Colonic mucosa (tissue), 4 donors: ENCODE measurements around the gene TMEM63A. TPM values are rescaled to one million over a fixed set of nuclear protein-coding genes. Genes with fewer than 3 reads are reported as not detected.
"Not testable (repeated sequence)": the region's sequence is repeated elsewhere in the genome, so short reads cannot be mapped to it uniquely, and the experiment has no call there.

Source experiments
- DNase-seq: peaks from one replicate; pipeline ENCODE4 v3.0.0-alpha.2; 2020
- H3K27ac ChIP-seq: fragments of 200-600 bp; one replicate; pipeline ENCODE4 v1.8.0; 2021
- H3K27me3 ChIP-seq: fragments of 200-600 bp; one replicate; pipeline ENCODE4 v1.8.0; 2021
- H3K36me3 ChIP-seq: fragments of 200-600 bp; one replicate; pipeline ENCODE4 v1.8.0; 2021
- H3K4me1 ChIP-seq: fragments of 200-600 bp; one replicate; pipeline ENCODE4 v1.8.0; 2021; ENCODE audit warnings: mild to moderate bottlenecking
- H3K4me3 ChIP-seq: fragments of 200-600 bp; one replicate; pipeline ENCODE4 v1.8.0; 2021
- H3K9ac ChIP-seq, 2 donors: one replicate each; pipeline ENCODE4 v1.7.0; 2013; ENCODE audit warnings: control low read depth in 2 of 2, low read depth in 2 of 2, low read length in 2 of 2
- H3K9me3 ChIP-seq: fragments of 200-600 bp; one replicate; pipeline ENCODE4 v1.8.0; 2021
- intact Hi-C: fragments of 100-400 bp; cut with DNase I; formaldehyde crosslinking; loops from one replicate; pipeline ENCODE4 v1.14.1; 2022
- total RNA-seq, 2 donors: library from RNA; stranded (reverse); fragmentation: NEBNext Ultra II Directional in 1 of 2; extraction: Animal tissue kit (Norgen Biotek cat#: 25700) in 1 of 2; gene quantifications; one replicate each; pipeline ENCODE4 v1.2.1, GENCODE V29; 2021
- TF ChIP-seq, protein P1 (sequence below): fragments of 200-600 bp; IDR thresholded peaks from one replicate; pipeline ENCODE4 v1.8.0; 2022; ENCODE audit warnings: antibody characterized with exemption, mild to moderate bottlenecking
- donor health status: healthy.
- donor health status: DM: no; HTN: no; CAD: no.
- donor health status: DM: no; HTN: no; CAD: no.

Gene TMEM63A
- total RNA-seq = 100 to 1,000 TPM; 124 to 165 TPM

DNA sequence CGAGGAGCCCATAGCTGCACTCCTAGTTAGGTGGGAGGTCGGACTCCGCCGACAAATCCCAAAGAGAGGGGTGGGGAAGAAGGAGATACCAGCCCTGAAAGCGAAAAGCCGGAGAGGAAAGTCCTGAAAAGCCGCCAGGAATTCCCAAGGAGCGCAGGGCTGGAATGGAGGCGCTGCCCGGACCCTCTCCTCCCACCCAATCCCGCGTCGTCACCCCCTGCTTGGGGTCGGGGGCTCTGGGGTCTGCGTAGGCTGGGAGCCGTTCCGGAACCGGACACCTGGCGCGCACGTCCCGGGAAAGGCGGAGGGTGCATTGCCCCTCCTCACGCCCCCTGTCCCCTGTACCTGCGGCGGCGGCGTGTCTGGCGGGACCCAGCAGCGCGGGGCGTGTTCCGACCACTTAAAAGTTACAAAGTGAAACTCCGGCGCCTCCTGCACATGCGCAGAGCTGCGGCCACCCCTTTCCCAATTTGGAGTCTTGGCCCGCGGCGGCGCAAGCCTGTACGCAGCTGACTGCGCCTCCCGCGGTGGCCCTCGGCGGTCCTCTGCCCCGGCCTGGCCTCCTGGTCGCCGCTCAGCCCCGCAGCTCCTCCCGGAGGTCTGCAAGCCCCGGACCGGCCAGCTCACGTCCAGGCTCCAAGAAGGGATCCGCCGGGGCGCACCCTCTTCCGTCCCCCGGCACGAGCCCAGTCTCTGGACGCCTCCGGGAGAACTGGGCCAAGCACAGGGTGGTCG is at the start of gene TMEM63A:
Gene TMEM63A (minus strand): TSS at position 422 of the 735 bp plus-strand sequence. CDS start 4,800 bp downstream, outside the sequence.
- TF ChIP-seq, protein P1, sequence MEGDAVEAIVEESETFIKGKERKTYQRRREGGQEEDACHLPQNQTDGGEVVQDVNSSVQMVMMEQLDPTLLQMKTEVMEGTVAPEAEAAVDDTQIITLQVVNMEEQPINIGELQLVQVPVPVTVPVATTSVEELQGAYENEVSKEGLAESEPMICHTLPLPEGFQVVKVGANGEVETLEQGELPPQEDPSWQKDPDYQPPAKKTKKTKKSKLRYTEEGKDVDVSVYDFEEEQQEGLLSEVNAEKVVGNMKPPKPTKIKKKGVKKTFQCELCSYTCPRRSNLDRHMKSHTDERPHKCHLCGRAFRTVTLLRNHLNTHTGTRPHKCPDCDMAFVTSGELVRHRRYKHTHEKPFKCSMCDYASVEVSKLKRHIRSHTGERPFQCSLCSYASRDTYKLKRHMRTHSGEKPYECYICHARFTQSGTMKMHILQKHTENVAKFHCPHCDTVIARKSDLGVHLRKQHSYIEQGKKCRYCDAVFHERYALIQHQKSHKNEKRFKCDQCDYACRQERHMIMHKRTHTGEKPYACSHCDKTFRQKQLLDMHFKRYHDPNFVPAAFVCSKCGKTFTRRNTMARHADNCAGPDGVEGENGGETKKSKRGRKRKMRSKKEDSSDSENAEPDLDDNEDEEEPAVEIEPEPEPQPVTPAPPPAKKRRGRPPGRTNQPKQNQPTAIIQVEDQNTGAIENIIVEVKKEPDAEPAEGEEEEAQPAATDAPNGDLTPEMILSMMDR = no peak
- no peaks in the 10 kb centered on the region for H3K27me3 ChIP-seq
- H3K9me3 ChIP-seq = no peaks in the 10 kb centered on the region
- H3K36me3 ChIP-seq = no peaks in the 10 kb centered on the region
- intact Hi-C loops = no loop called here
- H3K4me3 ChIP-seq = peak within 1 kb of the TSS; percentile 73
- peak within 1 kb of the TSS; percentile 95 for H3K27ac ChIP-seq
- peaks cover 22% of the 10 kb centered on the region for H3K4me1 ChIP-seq
- H3K9ac ChIP-seq = peak within 1 kb of the TSS; percentile 99 to 100
- DNase-seq = peak; percentile 95

DNA sequence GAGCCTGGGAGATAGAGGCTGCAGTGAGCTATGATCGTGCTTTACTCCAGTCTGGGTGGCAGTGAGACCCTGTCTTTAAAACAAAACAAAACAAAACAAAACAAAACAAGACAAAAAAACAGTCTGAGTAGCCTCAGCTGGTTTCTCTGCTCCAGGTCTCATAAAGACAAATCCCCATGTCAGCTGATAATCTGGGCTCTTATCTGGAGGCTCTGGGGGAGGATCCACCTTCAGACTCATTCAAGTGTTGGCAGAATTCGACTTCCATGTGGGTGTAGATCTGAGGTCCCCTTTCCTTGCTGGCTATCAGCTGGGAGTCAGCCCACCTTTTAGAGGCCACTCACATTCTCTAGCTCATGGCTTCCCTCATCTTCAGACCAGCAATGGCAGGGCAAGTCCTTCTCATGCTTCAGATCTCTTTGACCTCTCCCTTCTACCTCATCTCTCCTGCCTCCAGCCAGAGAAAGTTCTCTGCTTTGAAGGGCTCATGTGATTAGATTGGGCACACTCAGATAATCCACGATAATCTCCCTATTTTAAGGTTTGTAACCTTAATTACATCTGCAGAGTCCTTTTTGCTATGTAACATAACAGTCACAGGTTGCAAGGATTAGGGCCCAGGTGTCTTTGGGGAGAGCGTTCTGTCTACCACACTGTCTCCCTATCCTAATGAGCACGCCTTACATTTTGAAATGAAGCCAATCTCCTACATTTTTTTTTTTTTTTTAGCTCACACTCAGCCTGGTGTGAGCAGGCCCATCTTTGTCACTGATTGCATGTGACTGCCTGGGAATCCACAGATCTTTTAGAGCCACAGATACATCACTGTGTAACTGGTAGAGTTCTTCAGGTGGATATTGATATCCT is 49.3 kb upstream of the TMEM63A start:
- Histone ChIP-seq H3K4me3 (no peak overlapping the region), H3K9ac (no peak overlapping the region), H3K27me3 (no peaks in the 10 kb centered on the region), H3K4me1 (no peaks in the 10 kb centered on the region), H3K36me3 (no peaks in the 10 kb centered on the region), H3K9me3 (no peaks in the 10 kb centered on the region), H3K27ac (no peak overlapping the region)
- TF ChIP-seq, protein P1 = no peak
- intact Hi-C loops = no loop called here
- no peak for DNase-seq

DNA sequence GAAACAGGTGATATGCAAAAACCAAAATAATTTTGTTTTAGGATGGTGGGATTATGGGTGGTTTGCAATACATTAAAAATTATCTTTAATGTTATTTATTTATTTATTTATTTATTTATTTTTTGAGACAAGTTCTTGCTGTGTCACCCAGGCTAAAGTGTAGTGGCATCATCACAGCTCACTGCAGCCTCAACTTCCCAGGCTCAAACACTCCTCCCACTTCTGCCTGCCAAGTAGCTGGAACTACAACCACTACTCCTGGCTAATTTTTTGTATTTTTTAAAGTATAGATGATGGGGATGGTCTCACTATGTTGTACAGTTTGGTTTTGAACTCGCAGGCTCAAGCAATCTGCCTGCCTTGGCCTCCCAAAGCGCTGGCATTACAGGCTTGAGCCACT is 48.4 kb upstream of the TMEM63A start:
- Histone ChIP-seq H3K4me3 (no peak overlapping the region), H3K9ac (no peak overlapping the region), H3K4me1 (no peaks in the 10 kb centered on the region), H3K27me3 (no peaks in the 10 kb centered on the region), H3K36me3 (no peaks in the 10 kb centered on the region), H3K9me3 (no peaks in the 10 kb centered on the region), H3K27ac (no peak overlapping the region)
- TF ChIP-seq, protein P1 = no peak
- DNase-seq = no peak
- intact Hi-C loops = no loop called here

DNA sequence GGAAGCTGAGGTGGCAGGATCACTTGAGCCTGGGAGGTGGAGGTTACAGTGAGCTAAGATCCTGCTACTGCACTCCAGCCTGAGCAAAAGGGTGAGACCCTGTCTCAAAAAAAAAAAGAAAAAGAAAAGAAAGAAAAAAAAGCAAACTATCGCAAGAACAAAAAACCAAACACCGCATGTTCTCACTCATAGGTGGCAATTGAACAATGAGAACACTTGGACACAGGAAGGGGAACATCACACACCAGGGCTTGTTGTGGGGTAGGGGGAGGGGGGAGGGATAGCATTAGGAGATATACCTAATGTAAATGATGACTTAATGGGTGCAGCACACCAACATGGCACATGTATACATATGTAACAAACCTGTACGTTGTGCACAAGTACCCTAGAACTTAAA is 47.3 kb upstream of the TMEM63A start:
- H3K9me3 ChIP-seq, H3K4me3 ChIP-seq, H3K36me3 ChIP-seq, H3K27me3 ChIP-seq, intact Hi-C loops, DNase-seq, H3K9ac ChIP-seq, H3K4me1 ChIP-seq, H3K27ac ChIP-seq: not testable (repeated sequence)

DNA sequence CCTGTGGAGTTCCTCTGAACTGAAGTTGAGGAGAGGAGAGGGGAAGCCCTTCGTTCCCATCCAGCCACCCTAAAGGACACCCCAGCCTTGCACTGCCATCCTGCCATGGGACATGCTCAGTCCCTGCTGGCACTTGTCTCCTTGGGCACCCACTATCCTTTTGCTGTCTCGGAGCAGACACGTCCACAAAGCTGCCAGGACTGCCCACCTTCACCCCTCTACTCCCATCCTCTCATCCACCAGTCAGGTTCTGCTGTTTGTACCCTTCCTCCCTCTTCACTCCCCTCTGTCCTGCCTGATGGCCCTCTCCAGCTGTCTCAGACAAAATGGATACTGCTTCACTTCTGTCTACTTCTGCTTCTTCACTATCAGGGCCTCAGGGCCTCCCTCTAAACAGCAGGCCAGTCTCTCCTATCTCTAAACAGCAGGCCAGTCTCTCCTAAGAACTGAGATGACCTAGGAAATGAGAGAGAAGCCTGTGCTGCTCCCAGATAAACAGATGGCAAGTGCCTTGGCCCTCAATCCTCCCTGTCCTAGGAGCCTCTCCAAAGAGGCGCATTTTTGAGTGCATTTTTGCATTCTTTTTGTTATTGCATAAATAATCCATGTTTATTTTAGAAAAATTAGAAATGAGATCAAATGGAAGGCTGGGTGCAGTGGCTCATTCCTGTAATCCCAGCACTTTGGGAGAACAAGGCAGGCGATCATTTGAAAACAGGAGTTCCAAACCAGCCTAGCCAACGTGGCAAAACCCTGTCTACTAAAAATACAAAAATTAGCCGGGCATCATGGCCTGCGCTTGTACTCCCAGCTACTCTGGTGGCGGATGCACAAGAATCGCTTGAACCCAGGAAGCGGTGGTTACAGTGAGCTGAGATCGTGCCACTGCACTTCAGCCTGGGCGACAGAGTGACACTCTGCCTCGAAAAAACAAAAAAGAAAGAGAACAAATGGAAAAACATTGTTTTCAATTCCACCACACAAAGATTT is 46.3 kb upstream of the TMEM63A start:
- intact Hi-C loops = no loop called here
- H3K27ac ChIP-seq = no peak overlapping the region
- DNase-seq = no peak
- no peak overlapping the region for H3K4me3 ChIP-seq
- no peaks in the 10 kb centered on the region for H3K9me3 ChIP-seq
- no peak overlapping the region for H3K9ac ChIP-seq
- no peaks in the 10 kb centered on the region for H3K4me1 ChIP-seq
- no peaks in the 10 kb centered on the region for H3K27me3 ChIP-seq
- no peaks in the 10 kb centered on the region for H3K36me3 ChIP-seq
- TF ChIP-seq, protein P1 = no peak
